Liver (tissue), 9 donors: ENCODE data around the gene LDLRAD3. TPM values are rescaled to one million over a fixed set of nuclear protein-coding genes. Genes with fewer than 3 reads are reported as not detected.

ENCODE experiments used
- DNase-seq: peaks from one replicate; pipeline ENCODE4 v3.0.0-alpha.2; 2017; ENCODE audit warnings: low spot score
- H3K27ac ChIP-seq, 2 donors: one replicate each; pipeline ENCODE4 v1.7.0; 2013; ENCODE audit warnings: inconsistent platforms in 2 of 2, low read length in 2 of 2, control low read depth in 1 of 2, low read depth in 1 of 2, mild to moderate bottlenecking in 1 of 2
- H3K27me3 ChIP-seq, 4 donors: one replicate each; pipeline versions ENCODE4 v1.6.1 to v1.7.0; 2013; ENCODE audit warnings: low read length in 3 of 4, inconsistent platforms in 1 of 4, mild to moderate bottlenecking in 1 of 4, moderate library complexity in 1 of 4; ENCODE audit not compliant: control insufficient read depth in 4 of 4, insufficient read depth in 4 of 4
- H3K36me3 ChIP-seq, 4 donors: one replicate each; pipeline versions ENCODE4 v1.6.1 to v1.7.0; 2013; ENCODE audit warnings: low read length in 3 of 4, mild to moderate bottlenecking in 3 of 4, low read depth in 1 of 4, moderate library complexity in 1 of 4; ENCODE audit not compliant: control insufficient read depth in 4 of 4, insufficient read depth in 3 of 4
- H3K4me1 ChIP-seq, 4 donors: one replicate each; pipeline versions ENCODE4 v1.6.1 to v1.7.0; 2013; ENCODE audit warnings: low read length in 3 of 4, mild to moderate bottlenecking in 3 of 4, moderate library complexity in 1 of 4; ENCODE audit not compliant: control insufficient read depth in 4 of 4, insufficient read depth in 4 of 4
- H3K4me3 ChIP-seq, 3 donors: one replicate each; pipeline versions ENCODE4 v1.6.1 to v1.7.0; 2013; ENCODE audit warnings: low read length in 3 of 3, control low read depth in 1 of 3, low read depth in 1 of 3, mild to moderate bottlenecking in 1 of 3
- H3K9ac ChIP-seq, 2 donors: one replicate each; pipeline ENCODE4 v1.7.0; 2013; ENCODE audit warnings: low read length in 2 of 2, mild to moderate bottlenecking in 2 of 2, moderate library complexity in 2 of 2, control low read depth in 1 of 2, low read depth in 1 of 2
- H3K9me3 ChIP-seq, 4 donors: one replicate each; pipeline versions ENCODE4 v1.6.1 to v1.7.0; 2013; ENCODE audit warnings: low read length in 3 of 4; ENCODE audit not compliant: control insufficient read depth in 4 of 4
- CTCF ChIP-seq: fragments of 150-350 bp; IDR thresholded peaks from 2 replicates; pipeline ENCODE4 v1.5.1; 2017; ENCODE audit warnings: improper control_type of control experiment, low read depth, low read length; ENCODE audit not compliant: missing input control
- EGR1 ChIP-seq, 2 donors: IDR thresholded peaks; 2 replicates each; pipeline ENCODE4 v1.6.1; 2016 to 2018; ENCODE audit warnings: antibody characterized with exemption in 2 of 2, low read depth in 2 of 2
- FOXA1 ChIP-seq: IDR thresholded peaks from 2 replicates; pipeline ENCODE4 v1.6.1; 2016; ENCODE audit warnings: antibody characterized with exemption
- FOXA2 ChIP-seq: IDR thresholded peaks from 2 replicates; pipeline ENCODE4 v1.6.1; 2016; ENCODE audit warnings: antibody characterized with exemption
- GABPA ChIP-seq, 2 donors: IDR thresholded peaks in 1 of 2; conservative IDR thresholded peaks in 1 of 2; 2 replicates each; pipeline ENCODE4 v1.6.1; 2016; ENCODE audit warnings: antibody characterized with exemption in 2 of 2, mild to moderate bottlenecking in 1 of 2, moderate library complexity in 1 of 2
- HNF4A ChIP-seq, 2 donors: conservative IDR thresholded peaks; 2 replicates each; pipeline ENCODE4 v1.6.1; 2016; ENCODE audit warnings: antibody characterized with exemption in 2 of 2, mild to moderate bottlenecking in 2 of 2
- HNF4G ChIP-seq: IDR thresholded peaks from 2 replicates; pipeline ENCODE4 v1.6.1; 2016; ENCODE audit warnings: antibody characterized with exemption
- JUND ChIP-seq, 2 donors: IDR thresholded peaks; 2 replicates each; pipeline ENCODE4 v1.6.1; 2016; ENCODE audit warnings: antibody characterized with exemption in 2 of 2
- MAX ChIP-seq: IDR thresholded peaks from 2 replicates; pipeline ENCODE4 v1.6.1; 2016; ENCODE audit warnings: antibody characterized with exemption
- NR2F2 ChIP-seq: IDR thresholded peaks from 2 replicates; pipeline ENCODE4 v1.6.1; 2016; ENCODE audit warnings: antibody characterized with exemption
- RAD21 ChIP-seq, 2 donors: IDR thresholded peaks; 2 replicates each; pipeline ENCODE4 v1.6.1; 2016; ENCODE audit warnings: antibody characterized with exemption in 2 of 2, mild to moderate bottlenecking in 2 of 2
- RXRA ChIP-seq, 2 donors: IDR thresholded peaks; 2 replicates each; pipeline ENCODE4 v1.6.1; 2017 to 2018; ENCODE audit warnings: antibody characterized with exemption in 2 of 2, mild to moderate bottlenecking in 1 of 2
- SP1 ChIP-seq: IDR thresholded peaks from 2 replicates; pipeline ENCODE4 v1.6.1; 2018; ENCODE audit warnings: antibody characterized with exemption, mild to moderate bottlenecking
- TAF1 ChIP-seq: conservative IDR thresholded peaks from 2 replicates; pipeline ENCODE4 v1.6.1; 2016; ENCODE audit warnings: antibody characterized with exemption, mild to moderate bottlenecking
- YY1 ChIP-seq: IDR thresholded peaks from 2 replicates; pipeline ENCODE4 v1.6.1; 2016; ENCODE audit warnings: antibody characterized with exemption, mild to moderate bottlenecking
- WGBS: extraction: QIAGEN DNeasy Blood & Tissue Kit; methylation state at CpG from one replicate; pipeline ENCODE4 v1.1.7; 2013; 5-methylcytosine and 5-hydroxymethylcytosine counted together
- polyA plus RNA-seq, 2 donors: library from polyadenylated mRNA; stranded (reverse) in 1 of 2; unstranded in 1 of 2; fragments of 200-250 nt in 1 of 2; fragments of >200 nt in 1 of 2; fragmentation: Nextera tagmentation in 1 of 2; extraction: Ambion mirVana in 1 of 2; gene quantifications; one replicate each; pipeline versions ENCODE4 v1.2.1 to v1.2.3, GENCODE V29; 2013 to 2015
- total RNA-seq, 2 donors: library from RNA; depleted of rRNA; stranded (reverse); fragments of >200 nt; gene quantifications; one replicate each; pipeline ENCODE4 v1.2.3, GENCODE V29; 2014
- TF ChIP-seq, protein P1 (sequence below): IDR thresholded peaks from 2 replicates; pipeline ENCODE4 v1.6.1; 2016; ENCODE audit warnings: antibody characterized with exemption
- TF ChIP-seq, protein P2 (sequence below): IDR thresholded peaks from 2 replicates; pipeline ENCODE4 v1.6.1; 2016; ENCODE audit warnings: antibody characterized with exemption, mild to moderate bottlenecking
- donor health status: healthy.
- donor health status: healthy.
- donor health status: healthy.
- donor health status: healthy.
- donor health status: healthy.

Gene LDLRAD3
- total and polyA plus RNA-seq, 4 donors: 0.75 to 1.3 (median 0.93) TPM

- no peak for TF ChIP-seq RAD21 (IDR thresholded peaks at IDR 0.05)
- TF ChIP-seq NR2F2: no peak
- no peak for TF ChIP-seq JUND (IDR thresholded peaks at IDR 0.05)
- TF ChIP-seq GABPA (IDR thresholded peaks at IDR 0.05 in 1 of 2, conservative IDR thresholded peaks at IDR 0.05 in 1 of 2): no peak
- no peak for TF ChIP-seq HNF4A (conservative IDR thresholded peaks at IDR 0.05)
- TF ChIP-seq RXRA (IDR thresholded peaks at IDR 0.05): no peak
- no peak for TF ChIP-seq EGR1 (IDR thresholded peaks at IDR 0.05; ENCODE audit: low read depth in 2 of 2)
- TF ChIP-seq, protein P1, sequence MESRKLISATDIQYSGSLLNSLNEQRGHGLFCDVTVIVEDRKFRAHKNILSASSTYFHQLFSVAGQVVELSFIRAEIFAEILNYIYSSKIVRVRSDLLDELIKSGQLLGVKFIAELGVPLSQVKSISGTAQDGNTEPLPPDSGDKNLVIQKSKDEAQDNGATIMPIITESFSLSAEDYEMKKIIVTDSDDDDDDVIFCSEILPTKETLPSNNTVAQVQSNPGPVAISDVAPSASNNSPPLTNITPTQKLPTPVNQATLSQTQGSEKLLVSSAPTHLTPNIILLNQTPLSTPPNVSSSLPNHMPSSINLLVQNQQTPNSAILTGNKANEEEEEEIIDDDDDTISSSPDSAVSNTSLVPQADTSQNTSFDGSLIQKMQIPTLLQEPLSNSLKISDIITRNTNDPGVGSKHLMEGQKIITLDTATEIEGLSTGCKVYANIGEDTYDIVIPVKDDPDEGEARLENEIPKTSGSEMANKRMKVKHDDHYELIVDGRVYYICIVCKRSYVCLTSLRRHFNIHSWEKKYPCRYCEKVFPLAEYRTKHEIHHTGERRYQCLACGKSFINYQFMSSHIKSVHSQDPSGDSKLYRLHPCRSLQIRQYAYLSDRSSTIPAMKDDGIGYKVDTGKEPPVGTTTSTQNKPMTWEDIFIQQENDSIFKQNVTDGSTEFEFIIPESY: no peak
- TF ChIP-seq HNF4G: no peak
- TF ChIP-seq FOXA2: no peak
- no peak for TF ChIP-seq SP1
- TF ChIP-seq, protein P2, sequence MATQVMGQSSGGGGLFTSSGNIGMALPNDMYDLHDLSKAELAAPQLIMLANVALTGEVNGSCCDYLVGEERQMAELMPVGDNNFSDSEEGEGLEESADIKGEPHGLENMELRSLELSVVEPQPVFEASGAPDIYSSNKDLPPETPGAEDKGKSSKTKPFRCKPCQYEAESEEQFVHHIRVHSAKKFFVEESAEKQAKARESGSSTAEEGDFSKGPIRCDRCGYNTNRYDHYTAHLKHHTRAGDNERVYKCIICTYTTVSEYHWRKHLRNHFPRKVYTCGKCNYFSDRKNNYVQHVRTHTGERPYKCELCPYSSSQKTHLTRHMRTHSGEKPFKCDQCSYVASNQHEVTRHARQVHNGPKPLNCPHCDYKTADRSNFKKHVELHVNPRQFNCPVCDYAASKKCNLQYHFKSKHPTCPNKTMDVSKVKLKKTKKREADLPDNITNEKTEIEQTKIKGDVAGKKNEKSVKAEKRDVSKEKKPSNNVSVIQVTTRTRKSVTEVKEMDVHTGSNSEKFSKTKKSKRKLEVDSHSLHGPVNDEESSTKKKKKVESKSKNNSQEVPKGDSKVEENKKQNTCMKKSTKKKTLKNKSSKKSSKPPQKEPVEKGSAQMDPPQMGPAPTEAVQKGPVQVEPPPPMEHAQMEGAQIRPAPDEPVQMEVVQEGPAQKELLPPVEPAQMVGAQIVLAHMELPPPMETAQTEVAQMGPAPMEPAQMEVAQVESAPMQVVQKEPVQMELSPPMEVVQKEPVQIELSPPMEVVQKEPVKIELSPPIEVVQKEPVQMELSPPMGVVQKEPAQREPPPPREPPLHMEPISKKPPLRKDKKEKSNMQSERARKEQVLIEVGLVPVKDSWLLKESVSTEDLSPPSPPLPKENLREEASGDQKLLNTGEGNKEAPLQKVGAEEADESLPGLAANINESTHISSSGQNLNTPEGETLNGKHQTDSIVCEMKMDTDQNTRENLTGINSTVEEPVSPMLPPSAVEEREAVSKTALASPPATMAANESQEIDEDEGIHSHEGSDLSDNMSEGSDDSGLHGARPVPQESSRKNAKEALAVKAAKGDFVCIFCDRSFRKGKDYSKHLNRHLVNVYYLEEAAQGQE: no peak
- TF ChIP-seq TAF1: no peak
- TF ChIP-seq CTCF: no peak
- TF ChIP-seq FOXA1: no peak
- TF ChIP-seq YY1: no peak
- H3K9ac ChIP-seq: no peak overlapping the region
- no peaks in the 10 kb centered on the region for H3K9me3 ChIP-seq
- no peaks in the 10 kb centered on the region for H3K4me1 ChIP-seq
- H3K27me3 ChIP-seq: no peaks in the 10 kb centered on the region
- H3K4me3 ChIP-seq: no peak overlapping the region
- H3K27ac ChIP-seq: no peak overlapping the region
- no peaks in the 10 kb centered on the region for H3K36me3 ChIP-seq
- DNase-seq: no peak
Measured at GRCh38 chr11:35992548-35992947, 48.7 kb downstream of the LDLRAD3 start.

DNA sequence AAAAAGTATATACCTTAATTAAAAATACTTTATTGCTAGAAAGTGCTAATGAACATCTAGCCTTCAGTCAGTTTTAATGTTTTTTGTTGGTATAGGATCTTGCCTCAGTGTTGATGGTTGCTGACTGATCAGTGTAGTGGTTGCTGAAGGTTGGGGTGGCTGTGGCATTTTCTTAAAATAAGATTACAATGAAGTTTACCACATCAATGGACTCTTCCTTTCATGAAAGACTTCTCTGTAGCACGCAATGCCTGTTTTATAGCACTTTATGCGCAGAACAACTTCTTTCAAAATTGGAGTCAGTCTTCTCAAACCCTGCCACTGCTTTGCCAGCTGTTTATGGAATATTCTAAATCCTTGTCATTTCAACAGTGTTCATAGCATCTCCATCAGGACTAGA is 50.6 kb downstream of the LDLRAD3 start:
- Histone ChIP-seq H3K4me1 (no peaks in the 10 kb centered on the region), H3K36me3 (no peaks in the 10 kb centered on the region), H3K27ac (no peak overlapping the region), H3K9me3 (no peaks in the 10 kb centered on the region), H3K9ac (no peak overlapping the region), H3K27me3 (no peaks in the 10 kb centered on the region), H3K4me3 (no peak overlapping the region)
- 91% methylated on average over 2 of the region's 2 CpGs for WGBS
- TF ChIP-seq HNF4A (conservative IDR thresholded peaks at IDR 0.05): no peak
- no peak for TF ChIP-seq JUND (IDR thresholded peaks at IDR 0.05)
- TF ChIP-seq CTCF: no peak
- TF ChIP-seq RXRA (IDR thresholded peaks at IDR 0.05): no peak
- TF ChIP-seq MAX: no peak
- TF ChIP-seq YY1: no peak
- TF ChIP-seq HNF4G: no peak
- no peak for TF ChIP-seq EGR1 (IDR thresholded peaks at IDR 0.05; ENCODE audit: low read depth in 2 of 2)
- no peak for TF ChIP-seq FOXA1
- TF ChIP-seq GABPA (IDR thresholded peaks at IDR 0.05 in 1 of 2, conservative IDR thresholded peaks at IDR 0.05 in 1 of 2): no peak
- TF ChIP-seq SP1: no peak
- TF ChIP-seq RAD21 (IDR thresholded peaks at IDR 0.05): no peak
- TF ChIP-seq, protein P2: no peak
- no peak for DNase-seq
